Peyer's patch (tissue), 4 donors: ENCODE data around the gene TSEN34. TPM values are rescaled to one million over a fixed set of nuclear protein-coding genes. Genes with fewer than 3 reads are reported as not detected.

Experiments
- DNase-seq, 3 donors: peaks; one replicate each; pipeline ENCODE4 v3.0.0-alpha.2; 2017 to 2019
- H3K27ac ChIP-seq, 4 donors: fragments of 200-600 bp; sonication (generic); one replicate each; pipeline ENCODE4 v1.5.1; 2016 to 2019
- H3K27me3 ChIP-seq, 2 donors: fragments of 200-600 bp; sonication (generic); one replicate each; pipeline ENCODE4 v1.5.1; 2019
- H3K36me3 ChIP-seq, 3 donors: fragments of 200-600 bp; sonication (generic); one replicate each; pipeline ENCODE4 v1.5.1; 2016 to 2019
- H3K4me1 ChIP-seq, 4 donors: fragments of 200-600 bp; sonication (generic); one replicate each; pipeline ENCODE4 v1.5.1; 2016 to 2019
- H3K4me3 ChIP-seq, 4 donors: fragments of 200-600 bp; sonication (generic); 1 replicate in 3 of 4; 2 replicates in 1 of 4; pipeline ENCODE4 v1.5.1; 2016 to 2019; ENCODE audit warnings: mild to moderate bottlenecking in 1 of 4
- H3K9me3 ChIP-seq, 4 donors: fragments of 200-600 bp; sonication (generic); one replicate each; pipeline ENCODE4 v1.5.1; 2016 to 2019; ENCODE audit warnings: mild to moderate bottlenecking in 1 of 4
- CTCF ChIP-seq, 6 experiments: fragments of 450-650 bp in 4 of 6; fragments of 200-600 bp in 2 of 6; sonication (generic) in 1 of 6; IDR thresholded peaks; one replicate each; pipeline ENCODE4 v1.5.1; 2017 to 2019; ENCODE audit warnings: antibody characterized with exemption in 6 of 6, mild to moderate bottlenecking in 3 of 6, moderate library complexity in 1 of 6
- POLR2A ChIP-seq, 2 donors: fragments of 450-650 bp; IDR thresholded peaks; one replicate each; pipeline ENCODE4 v1.5.1; 2017; ENCODE audit warnings: antibody characterized with exemption in 2 of 2, mild to moderate bottlenecking in 2 of 2, moderate library complexity in 2 of 2
- total RNA-seq, 4 donors: library from RNA; depleted of rRNA; stranded (reverse); fragments of >200 nt; gene quantifications; one replicate each; pipeline ENCODE4 v1.1.0, GENCODE V29; 2016

The TSEN34 gene
- total RNA-seq, result 10 to 100 TPM; 29.7 to 50.4 (median 42.2) TPM

GRCh38 chr19:54191011-54191810, at the start of gene TSEN34:
TSS of gene TSEN34 (plus strand) at chr19:54191308. CDS start at chr19:54191365, 57 bp downstream.
- H3K4me3 ChIP-seq, result peak within 1 kb of the TSS; percentile 77 to 93 (median 91)
- H3K4me1 ChIP-seq, result peaks cover 0 to 32% (median 14%) of the 10 kb centered on the region in 4 donors
- H3K9me3 ChIP-seq, result no peaks in the 10 kb centered on the region
- H3K36me3 ChIP-seq, result peaks cover 0 to 29% (median 0%) of the 10 kb centered on the region in 3 donors
- peak; percentile 90 to 95 (median 92) for DNase-seq
- no peaks in the 10 kb centered on the region for H3K27me3 ChIP-seq
- TF ChIP-seq POLR2A (IDR thresholded peaks at IDR 0.05), result peak; percentile 58 to 66
- peak in 1 of 6 experiments; percentile 12 for TF ChIP-seq CTCF (IDR thresholded peaks at IDR 0.05)
- H3K27ac ChIP-seq, result peak within 1 kb of the TSS; percentile 98 to 100 (median 99)

GRCh38 chr19:54141356-54141755, 49.8 kb upstream of the TSEN34 start:
- Histone ChIP-seq H3K9me3 (no peaks in the 10 kb centered on the region), H3K4me1 (peaks cover 0 to 35% (median 9%) of the 10 kb centered on the region in 4 donors), H3K4me3 (no peak overlapping the region), H3K36me3 (peaks cover 0 to 60% (median 0%) of the 10 kb centered on the region in 3 donors), H3K27ac (no peak overlapping the region), H3K27me3 (no peaks in the 10 kb centered on the region)
- no peak for TF ChIP-seq CTCF (IDR thresholded peaks at IDR 0.05)
- TF ChIP-seq POLR2A (IDR thresholded peaks at IDR 0.05), result no peak
- DNase-seq, result no peak

- no peak for TF ChIP-seq POLR2A (IDR thresholded peaks at IDR 0.05)
- TF ChIP-seq CTCF (IDR thresholded peaks at IDR 0.05), result no peak
- DNase-seq, result no peak
- Histone ChIP-seq H3K27me3 (no peaks in the 10 kb centered on the region), H3K36me3 (peaks cover 0 to 69% (median 0%) of the 10 kb centered on the region in 3 donors), H3K4me1 (peaks cover 0 to 31% (median 8%) of the 10 kb centered on the region in 4 donors), H3K4me3 (no peak overlapping the region), H3K9me3 (no peaks in the 10 kb centered on the region), H3K27ac (no peak overlapping the region)
Observed at GRCh38 chr19:54142166-54142780, 48.8 kb upstream of the TSEN34 start.

- Histone ChIP-seq H3K27ac (no peak overlapping the region), H3K27me3 (no peaks in the 10 kb centered on the region), H3K4me3 (no peak overlapping the region), H3K9me3 (no peaks in the 10 kb centered on the region), H3K36me3 (peaks cover 0 to 94% (median 0%) of the 10 kb centered on the region in 3 donors), H3K4me1 (peaks cover 0 to 9% (median 0%) of the 10 kb centered on the region in 4 donors)
- no peak for DNase-seq
- TF ChIP-seq CTCF (IDR thresholded peaks at IDR 0.05), result no peak
- TF ChIP-seq POLR2A (IDR thresholded peaks at IDR 0.05), result no peak
Observed at GRCh38 chr19:54145541-54146158, 45.5 kb upstream of the TSEN34 start.

GRCh38 chr19:54147676-54148075, 43.4 kb upstream of the TSEN34 start:
- no peak for TF ChIP-seq POLR2A (IDR thresholded peaks at IDR 0.05)
- no peak for TF ChIP-seq CTCF (IDR thresholded peaks at IDR 0.05)
- DNase-seq, result no peak
- peaks cover 0 to 100% (median 0%) of the 10 kb centered on the region in 3 donors for H3K36me3 ChIP-seq
- H3K9me3 ChIP-seq, result no peaks in the 10 kb centered on the region
- no peak overlapping the region for H3K27ac ChIP-seq
- H3K4me1 ChIP-seq, result no peaks in the 10 kb centered on the region
- no peak overlapping the region for H3K4me3 ChIP-seq
- H3K27me3 ChIP-seq, result no peaks in the 10 kb centered on the region
